ENCODE measurements around the gene BRI3.

Gene BRI3

DNA sequence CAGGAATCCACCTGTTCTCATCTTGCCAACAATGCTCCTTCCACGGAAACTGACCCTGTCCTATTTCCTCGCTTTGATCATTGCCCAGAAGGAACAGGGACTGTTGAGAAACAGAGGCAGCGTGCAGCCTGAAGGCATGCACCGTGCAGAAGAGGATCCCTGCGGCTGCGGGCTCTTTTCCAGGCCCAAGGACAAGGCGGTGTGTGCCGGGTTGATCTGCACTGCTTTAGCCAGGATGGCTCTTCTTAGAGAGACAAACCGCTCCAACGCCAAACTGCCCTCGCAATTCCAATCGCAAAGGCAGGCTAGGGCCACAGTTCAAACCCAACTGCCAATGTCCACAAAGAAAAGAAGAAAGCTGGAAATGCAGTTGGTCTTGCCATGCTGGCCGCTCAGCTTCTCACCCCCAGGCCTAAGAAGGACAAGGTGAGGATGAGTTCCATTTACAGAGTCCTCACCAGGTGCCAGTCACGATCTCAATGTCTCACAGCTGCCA, 26.5 kb downstream of the BRI3 start:
- Histone ChIP-seq H4K20me1 (ENCODE audit: control insufficient read depth, insufficient read depth, low read depth, low read length) (no peaks in the 10 kb centered on the region), H3K27ac (ENCODE audit: low read depth, low read length) (no peak overlapping the region), H3K9me3 (ENCODE audit: control insufficient read depth, insufficient read depth, low read length) (no peaks in the 10 kb centered on the region), H3K27me3 (ENCODE audit: control insufficient read depth, low read length) (no peaks in the 10 kb centered on the region), H3K4me2 (ENCODE audit: low read length) (no peak overlapping the region), H3K4me3 (ENCODE audit: low read length) (no peak overlapping the region), H3K9me2 (replicated peaks; ENCODE audit: control insufficient read depth, low read length) (no peaks in the 10 kb centered on the region), H3K79me2 (ENCODE audit: control insufficient read depth, low read length) (no peaks in the 10 kb centered on the region), H3K4me1 (ENCODE audit: control insufficient read depth, low read length) (peaks cover 29% of the 10 kb centered on the region), H3F3A (ENCODE audit: control insufficient read depth, insufficient read depth) (no peaks in the 10 kb centered on the region), H3K36me3 (ENCODE audit: control insufficient read depth, low read length) (no peaks in the 10 kb centered on the region)
- TF ChIP-seq, protein P1, sequence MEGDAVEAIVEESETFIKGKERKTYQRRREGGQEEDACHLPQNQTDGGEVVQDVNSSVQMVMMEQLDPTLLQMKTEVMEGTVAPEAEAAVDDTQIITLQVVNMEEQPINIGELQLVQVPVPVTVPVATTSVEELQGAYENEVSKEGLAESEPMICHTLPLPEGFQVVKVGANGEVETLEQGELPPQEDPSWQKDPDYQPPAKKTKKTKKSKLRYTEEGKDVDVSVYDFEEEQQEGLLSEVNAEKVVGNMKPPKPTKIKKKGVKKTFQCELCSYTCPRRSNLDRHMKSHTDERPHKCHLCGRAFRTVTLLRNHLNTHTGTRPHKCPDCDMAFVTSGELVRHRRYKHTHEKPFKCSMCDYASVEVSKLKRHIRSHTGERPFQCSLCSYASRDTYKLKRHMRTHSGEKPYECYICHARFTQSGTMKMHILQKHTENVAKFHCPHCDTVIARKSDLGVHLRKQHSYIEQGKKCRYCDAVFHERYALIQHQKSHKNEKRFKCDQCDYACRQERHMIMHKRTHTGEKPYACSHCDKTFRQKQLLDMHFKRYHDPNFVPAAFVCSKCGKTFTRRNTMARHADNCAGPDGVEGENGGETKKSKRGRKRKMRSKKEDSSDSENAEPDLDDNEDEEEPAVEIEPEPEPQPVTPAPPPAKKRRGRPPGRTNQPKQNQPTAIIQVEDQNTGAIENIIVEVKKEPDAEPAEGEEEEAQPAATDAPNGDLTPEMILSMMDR (IDR thresholded peaks at IDR 0.05; ENCODE audit: low read depth, low read length, poor library complexity, severe bottlenecking), result no peak
- no peak for TF ChIP-seq EZH2phosphoT487 (IDR thresholded peaks at IDR 0.05; ENCODE audit: borderline replicate concordance, low read length)

DNA sequence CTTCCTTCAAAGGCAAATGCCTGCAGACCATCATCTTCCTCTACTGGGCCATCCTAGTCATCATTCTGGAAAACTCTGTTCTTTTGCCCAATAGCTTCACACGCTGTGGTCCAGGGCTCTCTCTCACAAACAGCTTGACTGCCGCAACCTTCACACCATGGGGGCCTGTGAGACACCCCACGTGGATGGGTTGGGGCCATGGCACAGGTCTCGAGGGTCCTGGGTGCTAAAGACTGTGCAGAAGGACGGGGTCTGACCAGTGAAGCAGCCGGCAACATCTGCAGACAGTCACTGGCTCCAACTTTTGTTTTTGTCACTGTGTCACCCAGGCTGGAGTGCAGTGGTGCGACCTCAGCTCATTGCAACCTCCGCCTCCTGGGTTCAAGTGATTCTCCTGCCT, 28.1 kb downstream of the BRI3 start:
- H3K27me3 ChIP-seq (ENCODE audit: control insufficient read depth, low read length), result no peaks in the 10 kb centered on the region

DNA sequence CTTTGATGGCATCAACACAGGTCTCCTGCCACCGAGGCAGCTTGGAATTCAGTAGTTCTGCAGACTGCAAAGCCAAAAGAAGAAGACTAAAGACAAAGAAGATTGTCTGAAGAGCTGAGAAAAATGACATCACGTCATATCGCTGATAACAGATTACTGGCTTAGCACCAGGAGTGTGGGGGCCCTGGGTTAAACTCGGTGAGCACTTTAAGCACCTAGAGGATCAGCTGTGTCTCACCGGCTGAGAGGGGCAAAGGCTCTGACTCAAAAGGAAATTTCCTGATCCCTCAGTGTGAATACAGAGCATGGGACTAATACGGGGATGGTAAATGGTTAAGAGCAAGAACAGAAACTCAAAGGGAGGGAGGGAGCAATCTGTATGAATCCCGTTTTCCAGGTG, 30.7 kb downstream of the BRI3 start:
- no peaks in the 10 kb centered on the region for H3K27me3 ChIP-seq (ENCODE audit: control insufficient read depth, low read length)
- H4K20me1 ChIP-seq (ENCODE audit: control insufficient read depth, insufficient read depth, low read depth, low read length), result no peaks in the 10 kb centered on the region
- peaks cover 7% of the 10 kb centered on the region; the same call in 1 of the 2 replicates for H3K9me3 ChIP-seq (ENCODE audit: control insufficient read depth, insufficient read depth, low read length)
- H3K9me2 ChIP-seq (replicated peaks; ENCODE audit: control insufficient read depth, low read length), result no peaks in the 10 kb centered on the region
- TF ChIP-seq, protein P1 (IDR thresholded peaks at IDR 0.05; ENCODE audit: low read depth, low read length, poor library complexity, severe bottlenecking), result no peak
- no peak for TF ChIP-seq EZH2phosphoT487 (IDR thresholded peaks at IDR 0.05; ENCODE audit: borderline replicate concordance, low read length)
- H3K4me3 ChIP-seq (ENCODE audit: low read length), result no peak overlapping the region
- H3K4me2 ChIP-seq (ENCODE audit: low read length), result no peak overlapping the region
- H3K4me1 ChIP-seq (ENCODE audit: control insufficient read depth, low read length), result peaks cover 64% of the 10 kb centered on the region
- H3K36me3 ChIP-seq (ENCODE audit: control insufficient read depth, low read length), result no peaks in the 10 kb centered on the region
- H3K79me2 ChIP-seq (ENCODE audit: control insufficient read depth, low read length), result no peaks in the 10 kb centered on the region
- no peak overlapping the region for H3K27ac ChIP-seq (ENCODE audit: low read depth, low read length)
- peaks cover 20% of the 10 kb centered on the region for H3F3A ChIP-seq (ENCODE audit: control insufficient read depth, insufficient read depth)

More for the DNA sequence above, 28.1 kb downstream of the BRI3 start:
- H3K79me2 ChIP-seq (ENCODE audit: control insufficient read depth, low read length), result no peaks in the 10 kb centered on the region
- no peak overlapping the region for H3K4me3 ChIP-seq (ENCODE audit: low read length)
- no peaks in the 10 kb centered on the region for H3K36me3 ChIP-seq (ENCODE audit: control insufficient read depth, low read length)
- H3F3A ChIP-seq (ENCODE audit: control insufficient read depth, insufficient read depth), result peaks cover 6% of the 10 kb centered on the region
- no peaks in the 10 kb centered on the region for H3K9me3 ChIP-seq (ENCODE audit: control insufficient read depth, insufficient read depth, low read length)
- no peak overlapping the region for H3K27ac ChIP-seq (ENCODE audit: low read depth, low read length)
- no peaks in the 10 kb centered on the region for H4K20me1 ChIP-seq (ENCODE audit: control insufficient read depth, insufficient read depth, low read depth, low read length)
- H3K4me1 ChIP-seq (ENCODE audit: control insufficient read depth, low read length), result peaks cover 44% of the 10 kb centered on the region
- TF ChIP-seq, protein P1 (IDR thresholded peaks at IDR 0.05; ENCODE audit: low read depth, low read length, poor library complexity, severe bottlenecking), result no peak
- TF ChIP-seq EZH2phosphoT487 (IDR thresholded peaks at IDR 0.05; ENCODE audit: borderline replicate concordance, low read length), result no peak
- H3K9me2 ChIP-seq (replicated peaks; ENCODE audit: control insufficient read depth, low read length), result no peaks in the 10 kb centered on the region
- no peak overlapping the region for H3K4me2 ChIP-seq (ENCODE audit: low read length)
